Measurements from ENCODE around the gene OGFRL1. TPM values are rescaled to one million over a fixed set of nuclear protein-coding genes. Genes with fewer than 3 reads are reported as not detected.

Gene OGFRL1
- total and polyA plus RNA-seq, 2 of the 13 experiments (the other 11 are each of a cell fraction or from before 2014, with no cell fraction given): 0.26 to 0.80 TPM

DNA sequence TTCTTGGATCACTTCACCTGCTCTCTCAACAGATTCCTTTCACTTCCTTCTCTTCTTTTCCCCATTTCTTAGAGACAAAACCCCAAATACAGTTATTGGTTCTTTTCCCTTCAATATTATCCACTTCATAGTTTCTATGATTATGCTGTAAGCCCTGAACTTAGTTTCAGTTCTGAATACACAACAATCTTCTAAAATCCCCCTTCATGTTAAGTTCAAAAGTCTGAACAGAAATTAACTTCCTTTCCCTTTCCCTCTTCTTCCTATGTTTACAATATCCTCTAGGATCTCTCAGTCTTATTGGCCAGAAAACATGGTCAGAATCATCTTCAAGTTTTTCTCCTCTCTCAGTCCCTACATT, 57.7 kb downstream of the OGFRL1 start:
- intact Hi-C loops (cut with micrococcal nuclease; ENCODE audit: unreplicated experiment): no loop called here
- POLR2A ChIA-PET: no interaction called here
- no TSS peak for BruUV-seq (replicated peaks)

More for the DNA sequence above, 57.7 kb downstream of the OGFRL1 start:
- no peaks in the 10 kb centered on the region for H4K20me1 ChIP-seq (ENCODE audit: insufficient read depth, low read length)
- no peaks in the 10 kb centered on the region for H3K36me3 ChIP-seq (replicated peaks in 1 of 2; ENCODE audit: control insufficient read depth in 1 of 2, insufficient read depth in 2 of 2, low read length in 2 of 2)
- H3K4me3 ChIP-seq (replicated peaks in 1 of 3; ENCODE audit: insufficient read depth in 1 of 3, low read depth in 2 of 3, low read length in 3 of 3): no peak overlapping the region
- in situ Hi-C loops (cut with HindIII; ENCODE audit: extremely low pct_ligation_motif_present, low pct_unique_long_range_greater_than_20kb): no loop called here
- CTCF ChIA-PET (ENCODE audit: low intra/inter-chr PET ratio, low total read pairs): no interaction called here
- H3K9ac ChIP-seq (ENCODE audit: insufficient read depth, low read depth, low read length): no peak overlapping the region
- H3K27me3 ChIP-seq (ENCODE audit: control insufficient read depth in 1 of 2, insufficient read depth in 2 of 2, low read length in 2 of 2): no peaks in the 10 kb centered on the region
- H3K9me3 ChIP-seq (ENCODE audit: low read length): no peaks in the 10 kb centered on the region
- H3K27ac ChIP-seq (ENCODE audit: extremely low read length, insufficient read depth, low read length): no peak overlapping the region
- H2AFZ ChIP-seq (ENCODE audit: low read length): no peak overlapping the region
- TF ChIP-seq SALL1 (CRISPR knock-in tag; IDR thresholded peaks at IDR 0.05): no peak
- TF ChIP-seq ZNF143 (CRISPR knock-in tag; IDR thresholded peaks at IDR 0.05): no peak
- TF ChIP-seq, protein P1, sequence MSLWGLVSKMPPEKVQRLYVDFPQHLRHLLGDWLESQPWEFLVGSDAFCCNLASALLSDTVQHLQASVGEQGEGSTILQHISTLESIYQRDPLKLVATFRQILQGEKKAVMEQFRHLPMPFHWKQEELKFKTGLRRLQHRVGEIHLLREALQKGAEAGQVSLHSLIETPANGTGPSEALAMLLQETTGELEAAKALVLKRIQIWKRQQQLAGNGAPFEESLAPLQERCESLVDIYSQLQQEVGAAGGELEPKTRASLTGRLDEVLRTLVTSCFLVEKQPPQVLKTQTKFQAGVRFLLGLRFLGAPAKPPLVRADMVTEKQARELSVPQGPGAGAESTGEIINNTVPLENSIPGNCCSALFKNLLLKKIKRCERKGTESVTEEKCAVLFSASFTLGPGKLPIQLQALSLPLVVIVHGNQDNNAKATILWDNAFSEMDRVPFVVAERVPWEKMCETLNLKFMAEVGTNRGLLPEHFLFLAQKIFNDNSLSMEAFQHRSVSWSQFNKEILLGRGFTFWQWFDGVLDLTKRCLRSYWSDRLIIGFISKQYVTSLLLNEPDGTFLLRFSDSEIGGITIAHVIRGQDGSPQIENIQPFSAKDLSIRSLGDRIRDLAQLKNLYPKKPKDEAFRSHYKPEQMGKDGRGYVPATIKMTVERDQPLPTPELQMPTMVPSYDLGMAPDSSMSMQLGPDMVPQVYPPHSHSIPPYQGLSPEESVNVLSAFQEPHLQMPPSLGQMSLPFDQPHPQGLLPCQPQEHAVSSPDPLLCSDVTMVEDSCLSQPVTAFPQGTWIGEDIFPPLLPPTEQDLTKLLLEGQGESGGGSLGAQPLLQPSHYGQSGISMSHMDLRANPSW (CRISPR knock-in tag; IDR thresholded peaks at IDR 0.05; ENCODE audit: borderline replicate concordance): no peak
- TF ChIP-seq ZBTB20 (CRISPR knock-in tag; IDR thresholded peaks at IDR 0.05; ENCODE audit: borderline replicate concordance, low read depth): no peak
- TF ChIP-seq MIER2 (CRISPR knock-in tag; IDR thresholded peaks at IDR 0.05): no peak
- TF ChIP-seq, protein P2, sequence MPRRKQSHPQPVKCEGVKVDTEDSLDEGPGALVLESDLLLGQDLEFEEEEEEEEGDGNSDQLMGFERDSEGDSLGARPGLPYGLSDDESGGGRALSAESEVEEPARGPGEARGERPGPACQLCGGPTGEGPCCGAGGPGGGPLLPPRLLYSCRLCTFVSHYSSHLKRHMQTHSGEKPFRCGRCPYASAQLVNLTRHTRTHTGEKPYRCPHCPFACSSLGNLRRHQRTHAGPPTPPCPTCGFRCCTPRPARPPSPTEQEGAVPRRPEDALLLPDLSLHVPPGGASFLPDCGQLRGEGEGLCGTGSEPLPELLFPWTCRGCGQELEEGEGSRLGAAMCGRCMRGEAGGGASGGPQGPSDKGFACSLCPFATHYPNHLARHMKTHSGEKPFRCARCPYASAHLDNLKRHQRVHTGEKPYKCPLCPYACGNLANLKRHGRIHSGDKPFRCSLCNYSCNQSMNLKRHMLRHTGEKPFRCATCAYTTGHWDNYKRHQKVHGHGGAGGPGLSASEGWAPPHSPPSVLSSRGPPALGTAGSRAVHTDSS (CRISPR knock-in tag; conservative IDR thresholded peaks at IDR 0.05): no peak
- TF ChIP-seq, protein P3, sequence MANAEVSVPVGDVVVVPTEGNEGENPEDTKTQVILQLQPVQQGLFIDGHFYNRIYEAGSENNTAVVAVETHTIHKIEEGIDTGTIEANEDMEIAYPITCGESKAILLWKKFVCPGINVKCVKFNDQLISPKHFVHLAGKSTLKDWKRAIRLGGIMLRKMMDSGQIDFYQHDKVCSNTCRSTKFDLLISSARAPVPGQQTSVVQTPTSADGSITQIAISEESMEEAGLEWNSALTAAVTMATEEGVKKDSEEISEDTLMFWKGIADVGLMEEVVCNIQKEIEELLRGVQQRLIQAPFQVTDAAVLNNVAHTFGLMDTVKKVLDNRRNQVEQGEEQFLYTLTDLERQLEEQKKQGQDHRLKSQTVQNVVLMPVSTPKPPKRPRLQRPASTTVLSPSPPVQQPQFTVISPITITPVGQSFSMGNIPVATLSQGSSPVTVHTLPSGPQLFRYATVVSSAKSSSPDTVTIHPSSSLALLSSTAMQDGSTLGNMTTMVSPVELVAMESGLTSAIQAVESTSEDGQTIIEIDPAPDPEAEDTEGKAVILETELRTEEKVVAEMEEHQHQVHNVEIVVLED (CRISPR knock-in tag; IDR thresholded peaks at IDR 0.05; ENCODE audit: borderline replicate concordance): no peak
- no peak for TF ChIP-seq SIN3B (IDR thresholded peaks at IDR 0.05; ENCODE audit: low read length)
- no peak for TF ChIP-seq ZSCAN20 (CRISPR knock-in tag; IDR thresholded peaks at IDR 0.05; ENCODE audit: borderline replicate concordance)
- TF ChIP-seq MBD4 (IDR thresholded peaks at IDR 0.05; ENCODE audit: borderline replicate concordance, low read length): no peak
- H3K4me1 ChIP-seq (ENCODE audit: insufficient read depth, low read length): no peaks in the 10 kb centered on the region
- no peak overlapping the region for H3K4me2 ChIP-seq (ENCODE audit: low read depth, low read length)
- H3K79me2 ChIP-seq (ENCODE audit: insufficient read depth, low read length): no peaks in the 10 kb centered on the region
- FAIRE-seq (no peak), DNase-seq (ENCODE audit: low spot score) (no peak), ATAC-seq (no peak)

All from HepG2 (cell line).